ENCODE results near the gene KCND2. TPM values are rescaled to one million over a fixed set of nuclear protein-coding genes. Genes with fewer than 3 reads are reported as not detected.
"Not testable (repeated sequence)": the region's sequence is repeated elsewhere in the genome, so short reads cannot be mapped to it uniquely, and the experiment has no call there.

KCND2 gene
- total RNA-seq, 2 experiments from 2014 or later = not detected

- intact Hi-C loops (cut with micrococcal nuclease; ENCODE audit: unreplicated experiment) = no loop called here
- no peaks in the 10 kb centered on the region for H3K79me2 ChIP-seq (ENCODE audit: insufficient read depth, low read depth, low read length)
- H2AFZ ChIP-seq (ENCODE audit: low read length) = no peak overlapping the region
- no peak overlapping the region for H3K4me3 ChIP-seq (ENCODE audit: low read depth, low read length, poor library complexity, severe bottlenecking)
- ChIA-PET CTCF (ENCODE audit: unreplicated experiment) (no interaction called here), POLR2A (no interaction called here)
- H3K9me2 ChIP-seq (ENCODE audit: insufficient read depth, low read length) = no peaks in the 10 kb centered on the region
- TF ChIP-seq, protein P1, sequence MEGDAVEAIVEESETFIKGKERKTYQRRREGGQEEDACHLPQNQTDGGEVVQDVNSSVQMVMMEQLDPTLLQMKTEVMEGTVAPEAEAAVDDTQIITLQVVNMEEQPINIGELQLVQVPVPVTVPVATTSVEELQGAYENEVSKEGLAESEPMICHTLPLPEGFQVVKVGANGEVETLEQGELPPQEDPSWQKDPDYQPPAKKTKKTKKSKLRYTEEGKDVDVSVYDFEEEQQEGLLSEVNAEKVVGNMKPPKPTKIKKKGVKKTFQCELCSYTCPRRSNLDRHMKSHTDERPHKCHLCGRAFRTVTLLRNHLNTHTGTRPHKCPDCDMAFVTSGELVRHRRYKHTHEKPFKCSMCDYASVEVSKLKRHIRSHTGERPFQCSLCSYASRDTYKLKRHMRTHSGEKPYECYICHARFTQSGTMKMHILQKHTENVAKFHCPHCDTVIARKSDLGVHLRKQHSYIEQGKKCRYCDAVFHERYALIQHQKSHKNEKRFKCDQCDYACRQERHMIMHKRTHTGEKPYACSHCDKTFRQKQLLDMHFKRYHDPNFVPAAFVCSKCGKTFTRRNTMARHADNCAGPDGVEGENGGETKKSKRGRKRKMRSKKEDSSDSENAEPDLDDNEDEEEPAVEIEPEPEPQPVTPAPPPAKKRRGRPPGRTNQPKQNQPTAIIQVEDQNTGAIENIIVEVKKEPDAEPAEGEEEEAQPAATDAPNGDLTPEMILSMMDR (conservative IDR thresholded peaks at IDR 0.05; ENCODE audit: low read length) = no peak
- TF ChIP-seq EZH2phosphoT487 (IDR thresholded peaks at IDR 0.05; ENCODE audit: borderline replicate concordance, low read depth, low read length) = no peak
- no peaks in the 10 kb centered on the region for H3K36me3 ChIP-seq (ENCODE audit: insufficient read depth, low read length)
- H3K4me1 ChIP-seq (ENCODE audit: insufficient read depth, low read length, poor library complexity, severe bottlenecking) = no peaks in the 10 kb centered on the region
- H3K4me2 ChIP-seq (ENCODE audit: low read length) = no peak overlapping the region
- no peak overlapping the region for H3K27ac ChIP-seq (ENCODE audit: low read depth, low read length, poor library complexity, severe bottlenecking)
- DNase-seq (ENCODE audit: low spot score) = no peak
- no TSS peak for BruUV-seq (replicated peaks)
- no peaks in the 10 kb centered on the region for H3K9me3 ChIP-seq (ENCODE audit: low read length)
- H4K20me1 ChIP-seq (ENCODE audit: insufficient read depth, low read length) = no peaks in the 10 kb centered on the region
These were observed 508.0 kb downstream of the KCND2 start for GRCh38 chr7:120780938-120781337.

DNA sequence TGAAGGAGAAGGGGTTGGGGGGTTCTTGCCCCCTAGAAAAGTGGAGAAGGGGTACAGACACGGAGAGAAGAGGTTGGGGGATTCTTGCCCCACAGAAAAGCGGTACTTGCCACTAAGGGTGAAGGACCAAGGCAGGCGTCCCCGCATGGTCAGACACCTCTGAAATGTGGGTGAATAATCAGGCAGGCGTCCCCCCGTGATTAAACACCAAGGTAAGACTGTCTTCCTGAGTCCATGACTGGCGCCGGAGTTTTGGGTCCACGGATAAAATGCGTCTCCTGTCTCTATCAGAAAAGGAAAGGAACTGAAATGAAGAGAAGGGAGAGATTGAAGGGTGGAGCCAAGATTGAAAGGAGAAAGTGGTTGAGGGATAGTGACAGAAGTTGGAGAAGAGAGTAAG, 508.9 kb downstream of the KCND2 start:
- DNase-seq (ENCODE audit: low spot score); H4K20me1 ChIP-seq (ENCODE audit: insufficient read depth, low read length); H3K79me2 ChIP-seq (ENCODE audit: insufficient read depth, low read depth, low read length); CTCF ChIA-PET (ENCODE audit: unreplicated experiment); H2AFZ ChIP-seq (ENCODE audit: low read length); H3K9me3 ChIP-seq (ENCODE audit: low read length); H3K4me2 ChIP-seq (ENCODE audit: low read length); H3K27ac ChIP-seq (ENCODE audit: low read depth, low read length, poor library complexity, severe bottlenecking); intact Hi-C loops (cut with micrococcal nuclease; ENCODE audit: unreplicated experiment); H3K36me3 ChIP-seq (ENCODE audit: insufficient read depth, low read length); POLR2A ChIA-PET; H3K4me3 ChIP-seq (ENCODE audit: low read depth, low read length, poor library complexity, severe bottlenecking); BruUV-seq (replicated peaks); H3K9me2 ChIP-seq (ENCODE audit: insufficient read depth, low read length); H3K4me1 ChIP-seq (ENCODE audit: insufficient read depth, low read length, poor library complexity, severe bottlenecking): not testable (repeated sequence)

GRCh38 chr7:120783273-120783672, 510.3 kb downstream of the KCND2 start:
- no peak overlapping the region for H3K4me2 ChIP-seq (ENCODE audit: low read length)
- no peaks in the 10 kb centered on the region for H3K36me3 ChIP-seq (ENCODE audit: insufficient read depth, low read length)
- TF ChIP-seq, protein P1 (conservative IDR thresholded peaks at IDR 0.05; ENCODE audit: low read length) = no peak
- TF ChIP-seq EZH2phosphoT487 (IDR thresholded peaks at IDR 0.05; ENCODE audit: borderline replicate concordance, low read depth, low read length) = no peak
- H3K4me1 ChIP-seq (ENCODE audit: insufficient read depth, low read length, poor library complexity, severe bottlenecking) = no peaks in the 10 kb centered on the region
- BruUV-seq (replicated peaks) = no TSS peak
- H3K27ac ChIP-seq (ENCODE audit: low read depth, low read length, poor library complexity, severe bottlenecking) = no peak overlapping the region
- H4K20me1 ChIP-seq (ENCODE audit: insufficient read depth, low read length) = no peaks in the 10 kb centered on the region
- intact Hi-C loops (cut with micrococcal nuclease; ENCODE audit: unreplicated experiment) = no loop called here
- no peaks in the 10 kb centered on the region for H3K9me3 ChIP-seq (ENCODE audit: low read length)
- POLR2A ChIA-PET = no interaction called here
- DNase-seq (ENCODE audit: low spot score) = no peak
- no peaks in the 10 kb centered on the region for H3K79me2 ChIP-seq (ENCODE audit: insufficient read depth, low read depth, low read length)
- no peaks in the 10 kb centered on the region for H3K9me2 ChIP-seq (ENCODE audit: insufficient read depth, low read length)
- CTCF ChIA-PET (ENCODE audit: unreplicated experiment) = no interaction called here
- no peak overlapping the region for H2AFZ ChIP-seq (ENCODE audit: low read length)
- H3K4me3 ChIP-seq (ENCODE audit: low read depth, low read length, poor library complexity, severe bottlenecking) = no peak overlapping the region
